Fibroblast of lung (primary cell): Measurements from ENCODE around the gene GH1. TPM values are rescaled to one million over a fixed set of nuclear protein-coding genes. Genes with fewer than 3 reads are reported as not detected.

Experiments used
- DNase-seq, 2 donors: peaks; one replicate each; pipeline versions ENCODE4 v3.0.0 to v3.0.0-alpha.2; 2010; ENCODE audit warnings: low read depth in 2 of 2
- H2AFZ ChIP-seq: 2 replicates; pipeline ENCODE4 v1.5.1; 2012; ENCODE audit warnings: low read length, control low read depth, inconsistent platforms
- H3K27ac ChIP-seq: 2 replicates; pipeline ENCODE4 v1.5.1; 2011; ENCODE audit warnings: low read length, control low read depth; ENCODE audit not compliant: insufficient read depth
- H3K27me3 ChIP-seq: 2 replicates; pipeline ENCODE4 v1.5.1; 2011; ENCODE audit warnings: mild to moderate bottlenecking, low read length; ENCODE audit not compliant: control insufficient read depth, insufficient read depth
- H3K36me3 ChIP-seq: 2 replicates; pipeline ENCODE4 v1.5.1; 2011; ENCODE audit warnings: low read length; ENCODE audit not compliant: control insufficient read depth, insufficient read depth
- H3K4me1 ChIP-seq: 2 replicates; pipeline ENCODE4 v1.5.1; 2011; ENCODE audit warnings: low read length; ENCODE audit not compliant: control insufficient read depth, insufficient read depth; ENCODE audit errors: extremely low read depth
- H3K4me2 ChIP-seq: 2 replicates; pipeline ENCODE4 v1.5.1; 2011; ENCODE audit warnings: low read length, control low read depth; ENCODE audit not compliant: insufficient read depth; ENCODE audit errors: extremely low read depth
- H3K4me3 ChIP-seq, 4 experiments: fragments of 200-600 bp in 1 of 4; sonication (generic) in 1 of 4; replicated peaks in 1 of 4; 2 replicates each; pipeline ENCODE4 v1.5.1; 2011 to 2016; ENCODE audit warnings: low read length in 4 of 4, low read depth in 3 of 4, mild to moderate bottlenecking in 3 of 4, control low read depth in 2 of 4, inconsistent platforms in 1 of 4, mixed read lengths in 1 of 4; ENCODE audit not compliant: insufficient read depth in 1 of 4; ENCODE audit errors: control extremely low read depth in 1 of 4
- H3K79me2 ChIP-seq: 2 replicates; pipeline ENCODE4 v1.5.1; 2012; ENCODE audit warnings: mild to moderate bottlenecking, low read length, inconsistent platforms; ENCODE audit not compliant: control insufficient read depth, insufficient read depth
- H3K9ac ChIP-seq: 2 replicates; pipeline ENCODE4 v1.5.1; 2011; ENCODE audit warnings: mild to moderate bottlenecking, low read length, control low read depth; ENCODE audit not compliant: insufficient read depth
- H3K9me3 ChIP-seq: 2 replicates; pipeline ENCODE4 v1.5.1; 2012; ENCODE audit warnings: low read depth, low read length; ENCODE audit not compliant: control insufficient read depth, insufficient read depth
- H4K20me1 ChIP-seq: 2 replicates; pipeline ENCODE4 v1.5.1; 2011; ENCODE audit warnings: low read length; ENCODE audit not compliant: control insufficient read depth, insufficient read depth; ENCODE audit errors: extremely low read depth
- CTCF ChIP-seq, 2 donors: IDR thresholded peaks in 1 of 2; conservative IDR thresholded peaks in 1 of 2; 1 replicate in 1 of 2; 2 replicates in 1 of 2; pipeline ENCODE4 v1.5.1; 2011 to 2012; ENCODE audit warnings: low read length in 2 of 2, control low read depth in 1 of 2, inconsistent platforms in 1 of 2, low read depth in 1 of 2, mild to moderate bottlenecking in 1 of 2
- EZH2 ChIP-seq: IDR thresholded peaks from 2 replicates; pipeline ENCODE4 v1.5.1; 2012; ENCODE audit warnings: low read length, control low read depth, mild to moderate bottlenecking; ENCODE audit errors: missing control alignments
- polyA plus RNA-seq, 2 donors: library from polyadenylated mRNA; depleted of rRNA in 1 of 2; stranded (reverse) in 1 of 2; unstranded in 1 of 2; fragments of >200 nt; gene quantifications; 2 replicates each; pipeline ENCODE4 v1.2.1, GENCODE V29; 2011 to 2012; ENCODE audit warnings: missing spikeins in 1 of 2
- total RNA-seq: library from RNA; depleted of rRNA; stranded (reverse); fragments of >200 nt; gene quantifications from 2 replicates; pipeline ENCODE4 v1.2.1, GENCODE V29; 2014

Gene GH1
- total and polyA plus RNA-seq, 2 donors (not counting 1 experiment from before 2014, with no cell fraction given) = not detected

GRCh38 chr17:63939884-63940283, 21.2 kb upstream of the GH1 start:
- H3K27me3 ChIP-seq = peaks cover 6% of the 10 kb centered on the region
- H3K79me2 ChIP-seq = no peaks in the 10 kb centered on the region
- H4K20me1 ChIP-seq = no peaks in the 10 kb centered on the region
- no peak overlapping the region for H2AFZ ChIP-seq
- no peak for DNase-seq
- no peak overlapping the region for H3K27ac ChIP-seq
- no peaks in the 10 kb centered on the region for H3K9me3 ChIP-seq
- no peak for TF ChIP-seq EZH2
- no peak for TF ChIP-seq CTCF (conservative IDR thresholded peaks at IDR 0.05 in 1 of 2, IDR thresholded peaks at IDR 0.05 in 1 of 2; ENCODE audit: low read depth in 1 of 2, low read length in 2 of 2)
- no peak overlapping the region for H3K4me2 ChIP-seq
- no peaks in the 10 kb centered on the region for H3K4me1 ChIP-seq
- H3K9ac ChIP-seq = no peak overlapping the region
- no peak overlapping the region for H3K4me3 ChIP-seq
- no peaks in the 10 kb centered on the region for H3K36me3 ChIP-seq

GRCh38 chr17:63939401-63939800, 20.8 kb upstream of the GH1 start:
- Histone ChIP-seq H2AFZ (no peak overlapping the region), H3K9me3 (no peaks in the 10 kb centered on the region), H4K20me1 (no peaks in the 10 kb centered on the region), H3K4me3 (no peak overlapping the region), H3K27ac (no peak overlapping the region), H3K9ac (no peak overlapping the region), H3K27me3 (peaks cover 6% of the 10 kb centered on the region), H3K4me1 (no peaks in the 10 kb centered on the region), H3K36me3 (no peaks in the 10 kb centered on the region), H3K79me2 (no peaks in the 10 kb centered on the region), H3K4me2 (no peak overlapping the region)
- DNase-seq = no peak
- no peak for TF ChIP-seq CTCF (conservative IDR thresholded peaks at IDR 0.05 in 1 of 2, IDR thresholded peaks at IDR 0.05 in 1 of 2; ENCODE audit: low read depth in 1 of 2, low read length in 2 of 2)
- TF ChIP-seq EZH2 = no peak

GRCh38 chr17:63937920-63938319, 19.3 kb upstream of the GH1 start:
- TF ChIP-seq CTCF (conservative IDR thresholded peaks at IDR 0.05 in 1 of 2, IDR thresholded peaks at IDR 0.05 in 1 of 2; ENCODE audit: low read depth in 1 of 2, low read length in 2 of 2) = no peak
- TF ChIP-seq EZH2 = no peak
- Histone ChIP-seq H3K27ac (no peak overlapping the region), H3K9me3 (no peaks in the 10 kb centered on the region), H3K4me2 (no peak overlapping the region), H3K4me1 (no peaks in the 10 kb centered on the region), H3K36me3 (no peaks in the 10 kb centered on the region), H3K9ac (no peak overlapping the region), H3K79me2 (no peaks in the 10 kb centered on the region), H3K4me3 (no peak overlapping the region), H2AFZ (no peak overlapping the region), H3K27me3 (peaks cover 6% of the 10 kb centered on the region), H4K20me1 (no peaks in the 10 kb centered on the region)
- DNase-seq = no peak
